HEK293T (cell line): Measurements from ENCODE around the gene LPIN3.

ENCODE experiments used
- CTCF ChIA-PET: fragments of 350-600 bp; formaldehyde crosslinking; extraction: SDS; loops from one replicate; lab custom pipeline; 2021; ENCODE audit warnings: antibody characterized with exemption, inconsistent platforms; lab: Yijun Ruan, JAX
- POLR2A ChIA-PET: fragments of 350-600 bp; formaldehyde crosslinking; extraction: SDS; loops from one replicate; lab custom pipeline; 2020; ENCODE audit warnings: antibody characterized with exemption, inconsistent platforms; lab: Yijun Ruan, JAX
- DNase-seq: peaks from one replicate; pipeline ENCODE4 v3.0.0; 2012; ENCODE audit warnings: mixed read lengths; ENCODE audit errors: extremely low spot score
- ARNT ChIP-seq: fragments of 450-650 bp; IDR thresholded peaks from 2 replicates; pipeline ENCODE4 v1.6.1; 2017; ENCODE audit warnings: mild to moderate bottlenecking
- BHLHE40 ChIP-seq: fragments of 450-650 bp; IDR thresholded peaks from 2 replicates; pipeline ENCODE4 v1.6.1; 2016; ENCODE audit warnings: mild to moderate bottlenecking, moderate library complexity, borderline replicate concordance
- CTBP1 ChIP-seq: fragments of 450-650 bp; IDR thresholded peaks from 2 replicates; pipeline ENCODE4 v1.6.1; 2016; ENCODE audit warnings: borderline replicate concordance
- ELF4 ChIP-seq: fragments of 450-650 bp; IDR thresholded peaks from 2 replicates; pipeline ENCODE4 v1.6.1; 2017; ENCODE audit warnings: antibody characterized with exemption
- FOXA1 ChIP-seq: fragments of 450-650 bp; IDR thresholded peaks from 2 replicates; pipeline ENCODE4 v1.6.1; 2016; ENCODE audit warnings: mild to moderate bottlenecking
- FOXK2 ChIP-seq: fragments of 450-650 bp; IDR thresholded peaks from 2 replicates; pipeline ENCODE4 v1.6.1; 2016; ENCODE audit warnings: mild to moderate bottlenecking
- FOXM1 ChIP-seq: fragments of 450-650 bp; IDR thresholded peaks from 2 replicates; pipeline ENCODE4 v1.6.1; 2017; ENCODE audit warnings: mild to moderate bottlenecking, borderline replicate concordance
- HDGF ChIP-seq: fragments of 450-650 bp; IDR thresholded peaks from 2 replicates; pipeline ENCODE4 v1.6.1; 2017; ENCODE audit warnings: antibody characterized with exemption, borderline replicate concordance
- L3MBTL2 ChIP-seq: fragments of 450-650 bp; conservative IDR thresholded peaks from 2 replicates; pipeline ENCODE4 v1.6.1; 2016; ENCODE audit warnings: mild to moderate bottlenecking
- LEF1 ChIP-seq: fragments of 450-650 bp; IDR thresholded peaks from 2 replicates; pipeline ENCODE4 v1.6.1; 2017; ENCODE audit warnings: mild to moderate bottlenecking, borderline replicate concordance
- NFRKB ChIP-seq: fragments of 450-650 bp; IDR thresholded peaks from 2 replicates; pipeline ENCODE4 v1.6.1; 2016; ENCODE audit warnings: mild to moderate bottlenecking, moderate library complexity
- PKNOX1 ChIP-seq: fragments of 450-650 bp; IDR thresholded peaks from 2 replicates; pipeline ENCODE4 v1.6.1; 2016
- SP1 ChIP-seq: fragments of 450-650 bp; IDR thresholded peaks from 2 replicates; pipeline ENCODE4 v1.6.1; 2017
- SUZ12 ChIP-seq: fragments of 450-650 bp; IDR thresholded peaks from 2 replicates; pipeline ENCODE4 v1.6.1; 2016; ENCODE audit warnings: mild to moderate bottlenecking
- TARDBP ChIP-seq: fragments of 450-650 bp; IDR thresholded peaks from 2 replicates; pipeline ENCODE4 v1.6.1; 2016
- ZNF384 ChIP-seq: fragments of 450-650 bp; IDR thresholded peaks from 2 replicates; pipeline ENCODE4 v1.6.1; 2016

LPIN3 gene

GRCh38 chr20:41358717-41359116 lies 18.1 kb downstream of the LPIN3 start:
- ChIA-PET POLR2A (no interaction called here), CTCF (interaction anchor here (1.1 kb wide), 1 partner anchor 29 kb away, joined by 3 read pairs; no protein-coding TSS in a partner anchor)
- no peak for DNase-seq
- no peak for TF ChIP-seq ZNF384
- TF ChIP-seq CTBP1 = no peak
- no peak for TF ChIP-seq BHLHE40
- TF ChIP-seq SUZ12 = no peak
- TF ChIP-seq NFRKB = no peak
- TF ChIP-seq ARNT = no peak
- no peak for TF ChIP-seq TARDBP
- no peak for TF ChIP-seq FOXK2
- TF ChIP-seq SP1 = no peak
- TF ChIP-seq FOXA1 = no peak
- no peak for TF ChIP-seq HDGF
- no peak for TF ChIP-seq LEF1
- TF ChIP-seq ELF4 = no peak
- no peak for TF ChIP-seq PKNOX1
- TF ChIP-seq FOXM1 = no peak
- TF ChIP-seq L3MBTL2 = no peak

DNA sequence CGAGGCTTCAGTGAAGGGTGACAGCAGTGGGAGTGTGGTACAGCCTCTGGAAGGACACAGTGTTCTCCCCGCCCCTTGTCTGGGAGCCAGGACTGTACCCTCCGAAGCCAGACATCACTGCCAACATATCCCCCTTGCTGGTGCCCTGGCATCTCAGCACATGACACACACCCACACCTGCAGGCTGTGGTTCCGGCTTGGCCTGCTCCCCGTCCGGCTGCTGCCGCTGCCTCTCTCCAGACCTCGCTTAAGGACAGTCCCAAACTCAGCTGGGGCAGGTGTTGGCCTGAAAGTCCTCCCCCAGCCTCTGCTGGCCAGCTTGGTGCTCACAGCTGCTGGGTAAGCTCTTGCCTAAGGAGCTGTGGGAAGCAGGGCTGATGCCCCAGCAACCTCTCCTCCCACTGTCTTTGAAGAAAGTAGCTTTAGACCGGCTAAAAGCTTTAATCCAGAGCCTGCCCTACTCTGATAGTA lies 19.0 kb downstream of the LPIN3 start:
- no peak for TF ChIP-seq NFRKB
- no peak for TF ChIP-seq BHLHE40
- TF ChIP-seq PKNOX1 = no peak
- TF ChIP-seq LEF1 = no peak
- ChIA-PET POLR2A (no interaction called here), CTCF (interaction anchor here (1.1 kb wide), 1 partner anchor 28 kb away, joined by 3 read pairs; no protein-coding TSS in a partner anchor)
- no peak for DNase-seq

DNA sequence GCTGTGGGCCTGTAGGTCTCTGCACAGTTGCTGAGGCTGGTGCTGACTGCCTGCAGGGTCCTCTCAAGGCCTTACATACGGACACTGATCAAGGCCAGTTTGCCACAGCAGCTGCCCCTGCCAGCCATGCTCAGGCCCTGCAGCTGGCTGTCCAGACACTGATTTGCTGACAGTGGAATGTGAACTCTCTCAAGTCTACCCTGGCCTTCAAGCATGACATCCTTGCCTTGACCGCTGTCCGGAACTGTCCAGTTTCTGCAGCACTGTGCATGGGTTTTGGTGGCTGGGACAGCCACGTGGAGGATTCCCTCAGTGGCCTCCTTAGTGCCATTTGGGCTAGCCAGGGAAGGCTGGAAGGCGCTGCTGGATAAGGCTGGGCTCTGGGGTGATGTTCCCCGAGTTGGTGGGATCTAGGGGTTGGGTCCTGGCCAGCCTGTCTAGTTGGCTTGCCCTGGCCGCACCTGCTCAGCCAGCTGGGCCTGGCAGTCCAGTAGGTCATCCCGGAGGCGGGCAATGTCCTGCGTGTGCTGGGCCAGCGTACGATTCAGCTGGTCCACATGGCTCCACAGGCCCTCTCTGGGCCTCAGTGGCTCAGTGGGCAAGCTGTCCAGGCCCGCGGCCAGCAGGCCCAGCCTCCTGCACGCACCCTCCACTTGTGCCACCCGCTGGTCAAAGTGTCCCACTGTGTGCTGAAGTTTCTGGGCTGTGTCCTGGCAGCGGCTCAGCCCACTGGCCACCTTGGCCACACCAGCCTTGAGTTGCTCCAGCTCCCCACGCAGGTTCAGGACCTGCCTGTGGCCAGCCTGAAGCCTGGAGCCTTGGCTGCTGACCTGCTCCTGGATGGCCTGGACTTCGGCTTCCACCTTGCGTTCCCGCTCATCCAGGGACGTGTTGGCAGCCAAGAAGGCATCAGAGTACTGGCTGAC lies 20.5 kb downstream of the LPIN3 start:
- no peak for DNase-seq
- ChIA-PET CTCF (no interaction called here), POLR2A (no interaction called here)
- no peak for TF ChIP-seq TARDBP

- no peak for DNase-seq
- CTCF ChIA-PET = no interaction called here
- TF ChIP-seq FOXM1 = no peak
- no peak for TF ChIP-seq SP1
- no peak for TF ChIP-seq FOXA1
- TF ChIP-seq PKNOX1 = no peak
- no peak for TF ChIP-seq CTBP1
- TF ChIP-seq BHLHE40 = no peak
- TF ChIP-seq HDGF = no peak
- TF ChIP-seq SUZ12 = no peak
- POLR2A ChIA-PET = no interaction called here
Measured at GRCh38 chr20:41361757-41362747, 21.4 kb downstream of the LPIN3 start.

- ChIA-PET CTCF (no interaction called here), POLR2A (no interaction called here)
- DNase-seq = no peak
- TF ChIP-seq ZNF384 = no peak
- no peak for TF ChIP-seq SP1
- no peak for TF ChIP-seq BHLHE40
- TF ChIP-seq SUZ12 = no peak
- no peak for TF ChIP-seq NFRKB
- no peak for TF ChIP-seq LEF1
- TF ChIP-seq CTBP1 = no peak
- TF ChIP-seq HDGF = no peak
- TF ChIP-seq L3MBTL2 = no peak
- no peak for TF ChIP-seq PKNOX1
- TF ChIP-seq ELF4 = no peak
- TF ChIP-seq FOXA1 = no peak
- no peak for TF ChIP-seq TARDBP
- no peak for TF ChIP-seq FOXM1
- TF ChIP-seq FOXK2 = no peak
- TF ChIP-seq ARNT = no peak
Measured at GRCh38 chr20:41362748-41363140, 22.1 kb downstream of the LPIN3 start.
